ENCODE measurements around the gene TMEM218.
"Not testable (repeated sequence)": the region's sequence is repeated elsewhere in the genome, so short reads cannot be mapped to it uniquely, and the experiment has no call there.

GRCh38 chr11:125090151-125090550 is 21.3 kb downstream of the TMEM218 start:
- not testable (repeated sequence) for TF ChIP-seq POLR2A (IDR thresholded peaks at IDR 0.05; ENCODE audit: low read depth, low read length); CTCF (IDR thresholded peaks at IDR 0.05; ENCODE audit: extremely low read depth in 1 of 2, insufficient read depth in 1 of 2, low read depth in 1 of 2, low read length in 2 of 2); EZH2 (IDR thresholded peaks at IDR 0.05; ENCODE audit: borderline replicate concordance, low read depth, low read length, severe bottlenecking); POLR2AphosphoS5 (IDR thresholded peaks at IDR 0.05; ENCODE audit: insufficient read depth, low read depth, low read length); MAX (IDR thresholded peaks at IDR 0.05; ENCODE audit: insufficient read depth, insufficient read length); MYC (IDR thresholded peaks at IDR 0.05; ENCODE audit: low read depth, low read length); GATA2 (IDR thresholded peaks at IDR 0.05; ENCODE audit: insufficient read depth, insufficient read length, low read depth, low read length)
